ENCODE results near the gene PDGFRB. TPM values are rescaled to one million over a fixed set of nuclear protein-coding genes. Genes with fewer than 3 reads are reported as not detected.

PDGFRB gene
- total RNA-seq, 1 donor from 2014 or later, result 4.6 TPM

GRCh38 chr5:150160448-150161081 lies 4.9 kb upstream of the PDGFRB start:
- H3K4me3 ChIP-seq (ENCODE audit: low read depth, low read length), result no peak overlapping the region
- no peak for DNase-seq (ENCODE audit: low read depth)
- TF ChIP-seq, protein P1, sequence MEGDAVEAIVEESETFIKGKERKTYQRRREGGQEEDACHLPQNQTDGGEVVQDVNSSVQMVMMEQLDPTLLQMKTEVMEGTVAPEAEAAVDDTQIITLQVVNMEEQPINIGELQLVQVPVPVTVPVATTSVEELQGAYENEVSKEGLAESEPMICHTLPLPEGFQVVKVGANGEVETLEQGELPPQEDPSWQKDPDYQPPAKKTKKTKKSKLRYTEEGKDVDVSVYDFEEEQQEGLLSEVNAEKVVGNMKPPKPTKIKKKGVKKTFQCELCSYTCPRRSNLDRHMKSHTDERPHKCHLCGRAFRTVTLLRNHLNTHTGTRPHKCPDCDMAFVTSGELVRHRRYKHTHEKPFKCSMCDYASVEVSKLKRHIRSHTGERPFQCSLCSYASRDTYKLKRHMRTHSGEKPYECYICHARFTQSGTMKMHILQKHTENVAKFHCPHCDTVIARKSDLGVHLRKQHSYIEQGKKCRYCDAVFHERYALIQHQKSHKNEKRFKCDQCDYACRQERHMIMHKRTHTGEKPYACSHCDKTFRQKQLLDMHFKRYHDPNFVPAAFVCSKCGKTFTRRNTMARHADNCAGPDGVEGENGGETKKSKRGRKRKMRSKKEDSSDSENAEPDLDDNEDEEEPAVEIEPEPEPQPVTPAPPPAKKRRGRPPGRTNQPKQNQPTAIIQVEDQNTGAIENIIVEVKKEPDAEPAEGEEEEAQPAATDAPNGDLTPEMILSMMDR (conservative IDR thresholded peaks at IDR 0.05; ENCODE audit: low read depth, low read length), result no peak

DNA sequence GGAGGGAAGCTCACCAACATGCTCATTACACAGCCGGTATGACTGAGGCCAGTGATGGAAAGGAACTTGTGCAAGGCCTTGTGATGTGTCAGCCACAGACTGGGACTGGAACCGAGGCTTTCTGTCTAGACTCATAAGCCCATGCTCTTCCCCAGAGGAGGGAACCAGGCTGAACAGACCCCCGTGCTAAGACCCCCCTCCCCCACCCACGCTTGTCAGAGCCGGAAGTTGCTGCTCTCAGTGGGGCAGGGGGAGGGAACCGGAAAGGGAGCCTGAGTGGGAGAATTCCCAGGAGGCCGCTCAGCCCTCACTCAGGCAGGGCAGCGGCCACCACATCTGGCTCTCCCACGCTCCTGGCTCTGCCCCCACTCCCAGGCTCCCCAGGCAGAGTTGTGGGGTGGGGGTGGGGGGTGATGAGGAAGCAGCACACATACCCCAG lies 4.1 kb upstream of the PDGFRB start:
- DNase-seq (ENCODE audit: low read depth), result no peak
- H3K4me3 ChIP-seq (ENCODE audit: low read depth, low read length), result no peak overlapping the region
- TF ChIP-seq, protein P1 (conservative IDR thresholded peaks at IDR 0.05; ENCODE audit: low read depth, low read length), result no peak

- TF ChIP-seq, protein P1 (conservative IDR thresholded peaks at IDR 0.05; ENCODE audit: low read depth, low read length), result no peak
- DNase-seq (ENCODE audit: low read depth), result no peak
These were observed 3.4 kb upstream of the PDGFRB start for GRCh38 chr5:150159031-150159430.

GRCh38 chr5:150158170-150158949 lies 2.7 kb upstream of the PDGFRB start:
- TF ChIP-seq, protein P1 (conservative IDR thresholded peaks at IDR 0.05; ENCODE audit: low read depth, low read length), result no peak
- DNase-seq (ENCODE audit: low read depth), result no peak
- no peak overlapping the region for H3K4me3 ChIP-seq (ENCODE audit: low read depth, low read length)

More at GRCh38 chr5:150159031-150159430, 3.4 kb upstream of the PDGFRB start:
- no peak overlapping the region for H3K4me3 ChIP-seq (ENCODE audit: low read depth, low read length)

- H3K4me3 ChIP-seq (ENCODE audit: low read depth, low read length), result no peak overlapping the region
- TF ChIP-seq, protein P1 (conservative IDR thresholded peaks at IDR 0.05; ENCODE audit: low read depth, low read length), result no peak
- DNase-seq (ENCODE audit: low read depth), result no peak
These were observed 1.5 kb upstream of the PDGFRB start for GRCh38 chr5:150157168-150157567.

- no peak overlapping the region for H3K4me3 ChIP-seq (ENCODE audit: low read depth, low read length)
- DNase-seq (ENCODE audit: low read depth), result no peak
These were observed 895 bp upstream of the PDGFRB start for GRCh38 chr5:150156540-150156939.

More at GRCh38 chr5:150156540-150156939, 895 bp upstream of the PDGFRB start:
- TF ChIP-seq, protein P1 (conservative IDR thresholded peaks at IDR 0.05; ENCODE audit: low read depth, low read length), result no peak

All from epithelial cell of proximal tubule (primary cell).